Measurements from ENCODE around the gene NSUN2. TPM values are rescaled to one million over a fixed set of nuclear protein-coding genes. Genes with fewer than 3 reads are reported as not detected.

NSUN2 gene
- total and polyA plus RNA-seq, 2 donors (not counting 3 experiments of a cell fraction or from before 2014, with no cell fraction given): 53.7 to 73.0 TPM

DNA sequence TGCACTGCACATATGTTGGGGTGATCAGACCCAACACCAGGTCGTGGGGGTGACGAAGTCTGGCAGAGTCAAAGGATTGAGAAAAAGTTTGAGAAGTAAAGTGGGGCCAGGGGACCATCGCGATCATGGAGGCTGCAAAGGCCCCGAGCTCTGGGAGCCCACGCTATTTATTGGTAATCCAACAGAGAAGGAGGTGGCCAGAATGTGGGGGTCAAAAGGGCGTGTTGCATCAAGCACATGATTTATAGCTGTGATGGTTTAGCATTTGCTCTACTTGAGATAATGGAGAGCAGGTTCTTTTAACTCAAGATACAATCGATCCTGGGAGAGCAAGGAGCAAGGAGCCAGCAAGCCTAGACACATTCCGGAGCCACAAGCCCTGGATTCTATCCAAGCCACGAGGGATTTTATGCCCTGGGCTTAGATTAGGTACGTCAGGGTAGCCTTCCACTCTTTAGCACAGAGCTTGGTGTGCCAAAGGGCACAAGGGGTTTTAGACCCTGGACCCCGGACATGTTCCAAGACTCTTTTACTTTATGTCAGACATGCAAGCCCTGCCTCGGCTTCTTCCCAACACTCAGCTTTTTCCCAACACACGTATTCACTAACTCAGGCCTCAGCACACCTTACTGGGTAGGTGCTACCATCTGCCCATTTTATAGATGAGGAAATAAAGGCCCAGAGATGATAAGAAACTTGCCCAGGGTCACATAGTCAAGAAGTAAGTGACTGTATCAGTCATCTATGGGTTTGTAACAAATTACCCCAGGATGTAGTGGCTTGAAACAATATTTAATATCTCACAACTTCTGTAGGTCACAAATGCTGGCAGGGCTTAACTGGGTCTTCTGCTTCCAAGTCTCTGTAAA, 39.5 kb downstream of the NSUN2 start:
- Histone ChIP-seq H3K36me3 (ENCODE audit: control insufficient read depth in 2 of 2, extremely low read depth in 1 of 2, insufficient read depth in 2 of 2, low read length in 2 of 2) (peaks cover 3 to 12% of the 10 kb centered on the region in 2 experiments), H3K4me1 (ENCODE audit: control insufficient read depth, extremely low read depth, insufficient read depth, low read length) (no peaks in the 10 kb centered on the region), H3K9me3 (replicated peaks; ENCODE audit: control insufficient read depth, insufficient read depth, low read length) (no peaks in the 10 kb centered on the region), H3K9me1 (replicated peaks; ENCODE audit: control insufficient read depth, extremely low read depth, insufficient read depth, low read length) (no peaks in the 10 kb centered on the region), H3K9ac (replicated peaks; ENCODE audit: extremely low read depth, insufficient read depth, low read length) (no peak overlapping the region), H3K27ac (ENCODE audit: insufficient read depth, low read depth, low read length) (no peak overlapping the region), H2AFZ (ENCODE audit: low read depth, low read length) (no peak overlapping the region), H3K4me3 (replicated peaks in 1 of 3; ENCODE audit: insufficient read depth in 1 of 3, low read depth in 1 of 3, low read length in 3 of 3) (no peak overlapping the region), H3K4me2 (ENCODE audit: insufficient read depth, low read length) (no peak overlapping the region), H3K79me2 (ENCODE audit: control insufficient read depth, insufficient read depth, low read length) (no peaks in the 10 kb centered on the region), H4K20me1 (replicated peaks; ENCODE audit: control insufficient read depth, extremely low read depth, insufficient read depth, low read length) (peaks cover 2% of the 10 kb centered on the region), H3K27me3 (ENCODE audit: control insufficient read depth in 2 of 2, insufficient read depth in 2 of 2, low read length in 2 of 2) (no peaks in the 10 kb centered on the region)
- DNase-seq (ENCODE audit: low read depth, low spot score): no peak
- intact Hi-C loops (cut with micrococcal nuclease) (no loop called here), dilution Hi-C loops (cut with MboI; ENCODE audit: extremely low pct_ligation_motif_present, low sequenced_read_pairs) (no loop called here)
- FAIRE-seq: no peak
- no TSS peak for BruUV-seq (replicated peaks)
- TF ChIP-seq GATA2 (IDR thresholded peaks at IDR 0.05; ENCODE audit: insufficient read depth, insufficient read length, low read depth, low read length) (no peak), JUN (IDR thresholded peaks at IDR 0.05; ENCODE audit: borderline replicate concordance, insufficient read depth, insufficient read length, low read depth) (no peak), FOS (IDR thresholded peaks at IDR 0.05; ENCODE audit: borderline replicate concordance, insufficient read depth, low read length) (no peak), POLR2AphosphoS5 (IDR thresholded peaks at IDR 0.05; ENCODE audit: insufficient read depth, low read depth, low read length) (no peak), MYC (IDR thresholded peaks at IDR 0.05; ENCODE audit: low read depth, low read length) (no peak)
- TF ChIP-seq, protein P1, sequence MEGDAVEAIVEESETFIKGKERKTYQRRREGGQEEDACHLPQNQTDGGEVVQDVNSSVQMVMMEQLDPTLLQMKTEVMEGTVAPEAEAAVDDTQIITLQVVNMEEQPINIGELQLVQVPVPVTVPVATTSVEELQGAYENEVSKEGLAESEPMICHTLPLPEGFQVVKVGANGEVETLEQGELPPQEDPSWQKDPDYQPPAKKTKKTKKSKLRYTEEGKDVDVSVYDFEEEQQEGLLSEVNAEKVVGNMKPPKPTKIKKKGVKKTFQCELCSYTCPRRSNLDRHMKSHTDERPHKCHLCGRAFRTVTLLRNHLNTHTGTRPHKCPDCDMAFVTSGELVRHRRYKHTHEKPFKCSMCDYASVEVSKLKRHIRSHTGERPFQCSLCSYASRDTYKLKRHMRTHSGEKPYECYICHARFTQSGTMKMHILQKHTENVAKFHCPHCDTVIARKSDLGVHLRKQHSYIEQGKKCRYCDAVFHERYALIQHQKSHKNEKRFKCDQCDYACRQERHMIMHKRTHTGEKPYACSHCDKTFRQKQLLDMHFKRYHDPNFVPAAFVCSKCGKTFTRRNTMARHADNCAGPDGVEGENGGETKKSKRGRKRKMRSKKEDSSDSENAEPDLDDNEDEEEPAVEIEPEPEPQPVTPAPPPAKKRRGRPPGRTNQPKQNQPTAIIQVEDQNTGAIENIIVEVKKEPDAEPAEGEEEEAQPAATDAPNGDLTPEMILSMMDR (IDR thresholded peaks at IDR 0.05; ENCODE audit: extremely low read depth in 1 of 2, insufficient read depth in 1 of 2, low read depth in 1 of 2, low read length in 2 of 2): no peak
- TF ChIP-seq, protein P2, sequence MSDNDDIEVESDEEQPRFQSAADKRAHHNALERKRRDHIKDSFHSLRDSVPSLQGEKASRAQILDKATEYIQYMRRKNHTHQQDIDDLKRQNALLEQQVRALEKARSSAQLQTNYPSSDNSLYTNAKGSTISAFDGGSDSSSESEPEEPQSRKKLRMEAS (IDR thresholded peaks at IDR 0.05; ENCODE audit: insufficient read depth, insufficient read length): no peak
- ChIA-PET POLR2A (no interaction called here), CTCF (interaction anchor here (1.5 kb wide), 1 partner anchor 152 kb away, joined by 3 read pairs; no protein-coding TSS in a partner anchor)
